H1 (cell line): ENCODE results near the gene FOXF1.

Experiments
- CEBPB ChIP-seq: IDR thresholded peaks from 2 replicates; pipeline ENCODE4 v1.6.1; 2012; ENCODE audit warnings: low read depth, low read length
- CTCF ChIP-seq, 3 experiments: IDR thresholded peaks; 1 replicate in 2 of 3; 2 replicates in 1 of 3; pipeline versions ENCODE4 v1.5.1 to v1.6.1; 2011; ENCODE audit warnings: low read length in 3 of 3, mild to moderate bottlenecking in 3 of 3, inconsistent platforms in 2 of 3, low read depth in 1 of 3, moderate library complexity in 1 of 3; ENCODE audit not compliant: insufficient read depth in 1 of 3; ENCODE audit errors: control extremely low read depth in 1 of 3
- EZH2 ChIP-seq: fragments of 200-600 bp; sonication (generic); IDR thresholded peaks from 2 replicates; pipeline ENCODE4 v1.7.1; 2012; ENCODE audit warnings: low read depth, mild to moderate bottlenecking, moderate library complexity, low read length, inconsistent platforms; ENCODE audit not compliant: severe bottlenecking
- MAFK ChIP-seq: IDR thresholded peaks from 2 replicates; pipeline ENCODE4 v1.6.1; 2012; ENCODE audit warnings: low read depth, mild to moderate bottlenecking, improper control_type of control experiment, low read length
- POLR2A ChIP-seq, 2 experiments: IDR thresholded peaks; 1 replicate in 1 of 2; 2 replicates in 1 of 2; pipeline ENCODE4 v1.6.1; 2011; ENCODE audit warnings: low read depth in 2 of 2, low read length in 2 of 2, mild to moderate bottlenecking in 2 of 2; ENCODE audit errors: control extremely low read depth in 1 of 2
- POLR2AphosphoS5 ChIP-seq: IDR thresholded peaks from 2 replicates; pipeline ENCODE4 v1.6.1; 2011; ENCODE audit warnings: low read depth, low read length
- SP1 ChIP-seq: IDR thresholded peaks from 2 replicates; pipeline ENCODE4 v1.6.1; 2011; ENCODE audit warnings: low read depth, low read length
- TF ChIP-seq, protein P1 (sequence below): IDR thresholded peaks from 2 replicates; pipeline ENCODE4 v1.6.1; 2011; ENCODE audit warnings: low read depth, mild to moderate bottlenecking, low read length; ENCODE audit not compliant: insufficient read depth

- TF ChIP-seq SP1 (no peak), MAFK (no peak), EZH2 (no peak), POLR2A (IDR thresholded peaks at IDR 0.05; ENCODE audit: control extremely low read depth in 1 of 2, low read depth in 2 of 2, low read length in 2 of 2) (no peak), CTCF (IDR thresholded peaks at IDR 0.05; ENCODE audit: control extremely low read depth in 1 of 3, insufficient read depth in 1 of 3, low read depth in 1 of 3, low read length in 3 of 3) (no peak), POLR2AphosphoS5 (no peak), CEBPB (no peak)
- TF ChIP-seq, protein P1, sequence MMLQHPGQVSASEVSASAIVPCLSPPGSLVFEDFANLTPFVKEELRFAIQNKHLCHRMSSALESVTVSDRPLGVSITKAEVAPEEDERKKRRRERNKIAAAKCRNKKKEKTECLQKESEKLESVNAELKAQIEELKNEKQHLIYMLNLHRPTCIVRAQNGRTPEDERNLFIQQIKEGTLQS, result no peak
Measured at GRCh38 chr16:86519007-86519648, 8.8 kb downstream of the FOXF1 start.
